SK-N-SH treated with all-trans-retinoic acid at 6 μM for 48 hours (cell line): ENCODE data around the gene COL4A2.

Source experiments
- GLIS3 ChIP-seq: fragments of 250-450 bp; sonication (Bioruptor Pico); IDR thresholded peaks from 2 replicates; pipeline ENCODE4 v1.5.0; 2020; ENCODE audit warnings: mild to moderate bottlenecking, moderate library complexity
- PPARA ChIP-seq: fragments of 250-450 bp; sonication (Bioruptor Pico); IDR thresholded peaks from 2 replicates; pipeline ENCODE4 v1.5.0; 2020; ENCODE audit warnings: mild to moderate bottlenecking, borderline replicate concordance
- RARB ChIP-seq: fragments of 250-450 bp; sonication (Bioruptor Pico); IDR thresholded peaks from 2 replicates; pipeline ENCODE4 v1.8.0; 2021; ENCODE audit warnings: mild to moderate bottlenecking, moderate library complexity
- ZFP30 ChIP-seq: fragments of 450-650 bp; formaldehyde crosslinking; IDR thresholded peaks from 2 replicates; pipeline ENCODE4 v1.5.0; 2022; ENCODE audit warnings: mild to moderate bottlenecking, moderate library complexity
- TF ChIP-seq, protein P1 (sequence below): fragments of 250-450 bp; sonication (Bioruptor Pico); IDR thresholded peaks from 2 replicates; pipeline ENCODE4 v1.5.1; 2020; ENCODE audit warnings: low read depth, mild to moderate bottlenecking, moderate library complexity

DNA sequence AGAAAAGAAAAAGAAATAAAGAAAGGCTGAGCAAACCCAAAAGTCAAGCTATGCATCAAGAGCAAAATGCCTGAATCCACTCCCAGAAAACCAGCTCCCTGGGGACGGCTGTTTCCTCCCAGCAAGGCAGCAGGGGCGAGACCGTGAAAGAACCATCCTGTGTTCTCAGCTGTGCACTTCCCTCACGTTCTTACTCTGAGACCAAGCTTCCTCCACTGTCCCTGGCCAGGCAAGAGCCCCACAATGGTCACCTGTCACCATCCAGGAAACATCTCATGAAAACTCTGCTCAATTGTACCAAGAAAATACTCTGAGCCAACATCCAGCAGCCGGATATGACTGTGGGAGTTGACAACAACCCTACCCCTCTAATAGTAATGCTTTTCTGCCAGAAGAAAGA, 231.5 kb downstream of the COL4A2 start:
- TF ChIP-seq PPARA (CRISPR knock-in tag) (no peak), ZFP30 (CRISPR knock-in tag) (no peak), GLIS3 (CRISPR knock-in tag) (no peak), RARB (CRISPR knock-in tag) (no peak)
- TF ChIP-seq, protein P1, sequence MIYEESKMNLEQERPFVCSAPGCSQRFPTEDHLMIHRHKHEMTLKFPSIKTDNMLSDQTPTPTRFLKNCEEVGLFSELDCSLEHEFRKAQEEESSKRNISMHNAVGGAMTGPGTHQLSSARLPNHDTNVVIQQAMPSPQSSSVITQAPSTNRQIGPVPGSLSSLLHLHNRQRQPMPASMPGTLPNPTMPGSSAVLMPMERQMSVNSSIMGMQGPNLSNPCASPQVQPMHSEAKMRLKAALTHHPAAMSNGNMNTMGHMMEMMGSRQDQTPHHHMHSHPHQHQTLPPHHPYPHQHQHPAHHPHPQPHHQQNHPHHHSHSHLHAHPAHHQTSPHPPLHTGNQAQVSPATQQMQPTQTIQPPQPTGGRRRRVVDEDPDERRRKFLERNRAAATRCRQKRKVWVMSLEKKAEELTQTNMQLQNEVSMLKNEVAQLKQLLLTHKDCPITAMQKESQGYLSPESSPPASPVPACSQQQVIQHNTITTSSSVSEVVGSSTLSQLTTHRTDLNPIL (CRISPR knock-in tag) = no peak
